ENCODE results near the gene GZMM. TPM values are rescaled to one million over a fixed set of nuclear protein-coding genes. Genes with fewer than 3 reads are reported as not detected.

Gene GZMM
- total RNA-seq, 2 donors from 2014 or later = 0.54 TPM; not detected in 1

- DNase-seq (ENCODE audit: low spot score) = no peak
- Histone ChIP-seq H3K4me1 (ENCODE audit: control insufficient read depth in 1 of 2, low read depth in 2 of 2) (peaks cover 3 to 4% of the 10 kb centered on the region in 2 donors), H3K4me3 (peak within 1 kb of the TSS; percentile 38), H3K9me3 (no peaks in the 10 kb centered on the region), H3K27ac (no peak within 1 kb of the TSS), H3K27me3 (replicated peaks; ENCODE audit: insufficient read depth) (peaks cover 20% of the 10 kb centered on the region), H3K36me3 (no peaks in the 10 kb centered on the region)
- TF ChIP-seq, protein P1, sequence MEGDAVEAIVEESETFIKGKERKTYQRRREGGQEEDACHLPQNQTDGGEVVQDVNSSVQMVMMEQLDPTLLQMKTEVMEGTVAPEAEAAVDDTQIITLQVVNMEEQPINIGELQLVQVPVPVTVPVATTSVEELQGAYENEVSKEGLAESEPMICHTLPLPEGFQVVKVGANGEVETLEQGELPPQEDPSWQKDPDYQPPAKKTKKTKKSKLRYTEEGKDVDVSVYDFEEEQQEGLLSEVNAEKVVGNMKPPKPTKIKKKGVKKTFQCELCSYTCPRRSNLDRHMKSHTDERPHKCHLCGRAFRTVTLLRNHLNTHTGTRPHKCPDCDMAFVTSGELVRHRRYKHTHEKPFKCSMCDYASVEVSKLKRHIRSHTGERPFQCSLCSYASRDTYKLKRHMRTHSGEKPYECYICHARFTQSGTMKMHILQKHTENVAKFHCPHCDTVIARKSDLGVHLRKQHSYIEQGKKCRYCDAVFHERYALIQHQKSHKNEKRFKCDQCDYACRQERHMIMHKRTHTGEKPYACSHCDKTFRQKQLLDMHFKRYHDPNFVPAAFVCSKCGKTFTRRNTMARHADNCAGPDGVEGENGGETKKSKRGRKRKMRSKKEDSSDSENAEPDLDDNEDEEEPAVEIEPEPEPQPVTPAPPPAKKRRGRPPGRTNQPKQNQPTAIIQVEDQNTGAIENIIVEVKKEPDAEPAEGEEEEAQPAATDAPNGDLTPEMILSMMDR (IDR thresholded peaks at IDR 0.05) = no peak
- no peak for ATAC-seq (ENCODE audit: insufficient number of reproducible peaks, low FRiP score, low read depth)
Measured at GRCh38 chr19:589693-590395, 46.0 kb downstream of the GZMM start, which contains the start of gene HCN2. Gene HCN2 (plus strand): TSS chr19:589881. CDS start chr19:589946, 65 bp downstream.

- Histone ChIP-seq H3K4me3 (peak overlapping the region; percentile 23), H3K4me1 (ENCODE audit: control insufficient read depth in 1 of 2, low read depth in 2 of 2) (peaks cover 3 to 4% of the 10 kb centered on the region in 2 donors), H3K27ac (no peak overlapping the region), H3K27me3 (replicated peaks; ENCODE audit: insufficient read depth) (peaks cover 20% of the 10 kb centered on the region), H3K9me3 (no peaks in the 10 kb centered on the region), H3K36me3 (no peaks in the 10 kb centered on the region)
- DNase-seq (ENCODE audit: low spot score) = no peak
- TF ChIP-seq, protein P1 (IDR thresholded peaks at IDR 0.05) = no peak
- ATAC-seq (ENCODE audit: insufficient number of reproducible peaks, low FRiP score, low read depth) = no peak
Measured at GRCh38 chr19:590396-590745, 46.5 kb downstream of the GZMM start.

GRCh38 chr19:590750-591098 lies 46.9 kb downstream of the GZMM start:
- Histone ChIP-seq H3K9me3 (no peaks in the 10 kb centered on the region), H3K4me1 (ENCODE audit: control insufficient read depth in 1 of 2, low read depth in 2 of 2) (peaks cover 3 to 4% of the 10 kb centered on the region in 2 donors), H3K27ac (no peak overlapping the region), H3K27me3 (replicated peaks; ENCODE audit: insufficient read depth) (peaks cover 20% of the 10 kb centered on the region), H3K4me3 (peak overlapping the region; percentile 23), H3K36me3 (no peaks in the 10 kb centered on the region)
- ATAC-seq (ENCODE audit: insufficient number of reproducible peaks, low FRiP score, low read depth) (no peak), DNase-seq (ENCODE audit: low spot score) (no peak)
- TF ChIP-seq, protein P1 (IDR thresholded peaks at IDR 0.05) = no peak

DNA sequence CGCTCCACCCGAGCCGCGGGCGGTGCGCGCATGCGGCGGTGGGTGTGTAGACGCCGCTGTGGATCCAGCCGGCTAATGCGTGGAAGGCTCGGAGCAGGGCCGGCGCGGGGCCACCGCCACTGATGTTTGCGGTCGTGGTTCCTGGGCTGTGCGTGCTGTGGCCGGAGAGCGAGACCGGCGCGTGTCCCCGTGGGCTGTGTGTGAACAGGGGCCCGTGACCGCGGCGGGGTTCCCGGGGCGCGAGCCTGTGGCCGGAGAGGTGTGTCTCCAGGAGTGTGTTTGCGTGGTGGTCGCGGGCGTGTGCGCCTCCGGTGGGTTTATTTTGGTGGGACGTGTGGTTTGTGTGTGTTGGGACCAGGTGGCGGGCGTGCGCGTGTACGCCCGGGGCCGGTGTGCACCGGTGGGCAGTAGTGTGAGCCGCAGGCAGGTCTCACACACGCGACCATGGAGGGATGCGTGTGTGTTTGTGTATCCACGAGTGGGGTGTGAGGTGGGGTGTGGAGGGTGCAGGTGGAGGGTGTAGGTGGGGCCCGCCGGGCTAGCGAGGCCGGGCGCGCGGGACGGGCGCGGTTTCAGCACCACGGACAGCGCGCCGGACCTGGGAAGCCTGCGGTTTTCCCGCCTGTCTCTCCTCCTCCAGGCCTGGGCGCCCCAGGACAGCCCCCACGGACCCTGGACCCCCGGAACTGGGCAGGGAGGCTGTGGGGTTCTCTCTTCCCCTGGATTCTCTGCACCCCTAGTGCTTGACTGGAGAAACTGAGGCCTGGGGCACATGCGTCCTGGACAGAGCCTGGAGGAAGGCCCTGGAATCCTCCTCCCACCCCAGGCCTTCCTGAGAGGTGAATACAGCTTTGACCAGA lies 47.5 kb downstream of the GZMM start:
- no peaks in the 10 kb centered on the region for H3K36me3 ChIP-seq
- no peaks in the 10 kb centered on the region for H3K9me3 ChIP-seq
- no peak overlapping the region for H3K4me3 ChIP-seq
- ATAC-seq (ENCODE audit: insufficient number of reproducible peaks, low FRiP score, low read depth) = no peak
- no peak for DNase-seq (ENCODE audit: low spot score)
- no peak overlapping the region for H3K27ac ChIP-seq
- TF ChIP-seq, protein P1 (IDR thresholded peaks at IDR 0.05) = no peak
- peaks cover 20% of the 10 kb centered on the region for H3K27me3 ChIP-seq (replicated peaks; ENCODE audit: insufficient read depth)
- peaks cover 3 to 4% of the 10 kb centered on the region in 2 donors for H3K4me1 ChIP-seq (ENCODE audit: control insufficient read depth in 1 of 2, low read depth in 2 of 2)

DNA sequence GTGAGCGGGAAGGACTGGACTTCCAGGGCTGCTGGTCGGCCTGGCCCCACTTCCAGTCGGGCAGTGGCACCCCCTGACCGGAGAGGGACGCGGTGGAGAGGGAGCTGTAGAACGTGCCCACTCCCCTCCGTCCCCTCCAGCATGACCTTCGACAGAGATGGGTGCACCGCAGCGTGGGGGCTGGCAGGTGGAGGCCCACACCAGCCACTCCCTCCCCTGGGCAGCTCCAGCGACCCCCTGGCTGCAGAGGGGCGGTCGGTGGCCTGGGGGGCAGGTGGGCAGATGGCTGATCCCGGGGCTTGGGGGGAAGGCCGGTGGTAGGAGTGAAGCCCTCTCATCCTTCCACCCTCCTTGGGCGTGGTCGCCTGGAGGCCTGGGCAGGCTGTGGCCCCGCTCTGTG lies 48.2 kb downstream of the GZMM start:
- H3K27ac ChIP-seq = no peak overlapping the region
- peaks cover 20% of the 10 kb centered on the region for H3K27me3 ChIP-seq (replicated peaks; ENCODE audit: insufficient read depth)
- TF ChIP-seq, protein P1 (IDR thresholded peaks at IDR 0.05) = no peak

More for the DNA sequence above, 48.2 kb downstream of the GZMM start:
- no peaks in the 10 kb centered on the region for H3K9me3 ChIP-seq
- ATAC-seq (ENCODE audit: insufficient number of reproducible peaks, low FRiP score, low read depth) (no peak), DNase-seq (ENCODE audit: low spot score) (no peak)
- no peak overlapping the region for H3K4me3 ChIP-seq
- no peaks in the 10 kb centered on the region for H3K36me3 ChIP-seq
- H3K4me1 ChIP-seq (ENCODE audit: control insufficient read depth in 1 of 2, low read depth in 2 of 2) = peaks cover 3 to 4% of the 10 kb centered on the region in 2 donors
